Thyroid gland (tissue), 4 donors: ENCODE data around the gene RDX. TPM values are rescaled to one million over a fixed set of nuclear protein-coding genes. Genes with fewer than 3 reads are reported as not detected.
"Not testable (repeated sequence)": the region's sequence is repeated elsewhere in the genome, so short reads cannot be mapped to it uniquely, and the experiment has no call there.

Experiments
- DNase-seq, 2 donors: peaks; one replicate each; pipeline ENCODE4 v3.0.0-alpha.2; 2019
- H3K27ac ChIP-seq, 3 donors: fragments of 200-600 bp; sonication (generic); 1 replicate in 2 of 3; 2 replicates in 1 of 3; pipeline ENCODE4 v1.5.1; 2016 to 2019; ENCODE audit warnings: mild to moderate bottlenecking in 1 of 3, moderate library complexity in 1 of 3
- H3K27me3 ChIP-seq: fragments of 200-600 bp; sonication (generic); one replicate; pipeline ENCODE4 v1.5.1; 2019
- H3K36me3 ChIP-seq, 2 donors: fragments of 200-600 bp; sonication (generic); one replicate each; pipeline ENCODE4 v1.5.1; 2016 to 2019
- H3K4me1 ChIP-seq, 2 donors: fragments of 200-600 bp; sonication (generic); one replicate each; pipeline ENCODE4 v1.5.1; 2017 to 2019
- H3K4me3 ChIP-seq, 3 donors: fragments of 200-600 bp; sonication (generic); replicated peaks in 1 of 3; 1 replicate in 2 of 3; 2 replicates in 1 of 3; pipeline ENCODE4 v1.5.1; 2016; ENCODE audit warnings: mild to moderate bottlenecking in 1 of 3
- H3K9me3 ChIP-seq: fragments of 200-600 bp; sonication (generic); one replicate; pipeline ENCODE4 v1.5.1; 2017
- POLR2A ChIP-seq, 2 donors: fragments of 450-650 bp; IDR thresholded peaks; one replicate each; pipeline ENCODE4 v1.6.1; 2017; ENCODE audit warnings: antibody characterized with exemption in 2 of 2, mild to moderate bottlenecking in 2 of 2, moderate library complexity in 1 of 2
- WGBS, 2 donors: methylation state at CpG; one replicate each; pipeline ENCODE4 v1.1.5; 2017; 5-methylcytosine and 5-hydroxymethylcytosine counted together
- intact Hi-C: fragments of 100-400 bp; cut with DNase I; formaldehyde crosslinking; loops from one replicate; pipeline ENCODE4 v1.15.1; 2023
- total RNA-seq, 4 donors: library from RNA; depleted of rRNA; stranded (reverse); fragments of >200 nt; gene quantifications; one replicate each; pipeline ENCODE4 v1.2.3, GENCODE V29; 2016
- TF ChIP-seq, protein P1 (sequence below), 6 experiments: fragments of 200-600 bp in 3 of 6; fragments of 450-650 bp in 3 of 6; sonication (generic) in 3 of 6; IDR thresholded peaks; one replicate each; pipeline ENCODE4 v1.5.1; 2016 to 2019; ENCODE audit warnings: antibody characterized with exemption in 6 of 6, mild to moderate bottlenecking in 2 of 6, inconsistent platforms in 1 of 6, moderate library complexity in 1 of 6

Gene RDX
- total RNA-seq, 4 donors from 2014 or later: 83.2 to 138 (median 107) TPM

DNA sequence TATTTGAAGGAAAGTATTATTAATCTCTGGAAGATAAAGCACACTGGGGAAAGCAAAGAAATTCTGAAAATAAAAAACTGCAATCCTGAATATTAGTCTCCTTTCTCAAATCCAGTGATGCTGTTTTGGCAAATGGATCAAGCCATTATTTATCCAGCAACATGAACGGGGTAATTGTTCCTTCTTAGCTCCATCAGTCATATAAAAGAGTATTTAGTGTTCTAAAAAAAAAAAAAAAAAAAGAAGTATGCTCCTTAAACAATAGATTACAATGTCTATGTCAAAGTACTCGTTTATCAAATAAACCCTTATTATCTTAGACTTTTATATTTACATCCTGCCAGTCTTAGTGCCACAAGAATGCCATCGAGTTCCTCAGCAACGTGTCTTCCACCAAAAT is 1.3 kb downstream of the RDX start:
- intact Hi-C loops: loop anchor here (10.0 kb wide), 1 partner anchor 80 kb away; no protein-coding TSS in a partner anchor
- Histone ChIP-seq H3K36me3 (no peaks in the 10 kb centered on the region), H3K4me3 (peak overlapping the region in 2 of 3 donors; percentile 58 to 93), H3K9me3 (no peaks in the 10 kb centered on the region), H3K4me1 (peaks cover 28 to 45% of the 10 kb centered on the region in 2 donors), H3K27me3 (no peaks in the 10 kb centered on the region), H3K27ac (peak overlapping the region in 2 of 3 donors; percentile 99)
- WGBS, 2 donors: 6 to 7% methylated on average over 4 of the region's 4 CpGs
- no peak for TF ChIP-seq POLR2A (IDR thresholded peaks at IDR 0.05)
- TF ChIP-seq, protein P1, sequence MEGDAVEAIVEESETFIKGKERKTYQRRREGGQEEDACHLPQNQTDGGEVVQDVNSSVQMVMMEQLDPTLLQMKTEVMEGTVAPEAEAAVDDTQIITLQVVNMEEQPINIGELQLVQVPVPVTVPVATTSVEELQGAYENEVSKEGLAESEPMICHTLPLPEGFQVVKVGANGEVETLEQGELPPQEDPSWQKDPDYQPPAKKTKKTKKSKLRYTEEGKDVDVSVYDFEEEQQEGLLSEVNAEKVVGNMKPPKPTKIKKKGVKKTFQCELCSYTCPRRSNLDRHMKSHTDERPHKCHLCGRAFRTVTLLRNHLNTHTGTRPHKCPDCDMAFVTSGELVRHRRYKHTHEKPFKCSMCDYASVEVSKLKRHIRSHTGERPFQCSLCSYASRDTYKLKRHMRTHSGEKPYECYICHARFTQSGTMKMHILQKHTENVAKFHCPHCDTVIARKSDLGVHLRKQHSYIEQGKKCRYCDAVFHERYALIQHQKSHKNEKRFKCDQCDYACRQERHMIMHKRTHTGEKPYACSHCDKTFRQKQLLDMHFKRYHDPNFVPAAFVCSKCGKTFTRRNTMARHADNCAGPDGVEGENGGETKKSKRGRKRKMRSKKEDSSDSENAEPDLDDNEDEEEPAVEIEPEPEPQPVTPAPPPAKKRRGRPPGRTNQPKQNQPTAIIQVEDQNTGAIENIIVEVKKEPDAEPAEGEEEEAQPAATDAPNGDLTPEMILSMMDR (IDR thresholded peaks at IDR 0.05): no peak
- DNase-seq: no peak

DNA sequence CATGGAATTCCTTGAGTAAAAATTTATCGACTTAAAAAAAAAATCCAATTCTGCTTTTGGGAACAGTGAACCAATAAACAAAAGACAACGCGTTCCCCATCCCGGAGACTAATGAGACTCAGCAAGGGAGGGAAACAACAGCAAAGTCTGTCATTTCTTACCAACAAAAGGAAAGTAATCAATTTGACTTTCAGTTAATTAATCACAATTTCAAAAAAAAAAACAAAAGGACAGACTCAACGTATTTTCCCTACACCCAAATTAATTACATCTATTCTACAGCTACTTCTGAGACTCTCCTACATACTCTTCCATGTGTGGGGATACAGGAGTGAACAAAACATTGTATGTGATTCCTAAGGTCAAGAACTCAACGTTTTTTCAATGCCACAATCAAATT is 1.9 kb downstream of the RDX start:
- H3K27ac ChIP-seq: peak overlapping the region in 2 of 3 donors; percentile 99
- intact Hi-C loops: loop anchor here (10.0 kb wide), 1 partner anchor 80 kb away; no protein-coding TSS in a partner anchor
- H3K27me3 ChIP-seq: no peaks in the 10 kb centered on the region
- H3K9me3 ChIP-seq: no peaks in the 10 kb centered on the region
- peaks cover 28 to 45% of the 10 kb centered on the region in 2 donors for H3K4me1 ChIP-seq
- WGBS, 2 donors: 41 to 46% methylated on average over 6 of the region's 6 CpGs
- H3K36me3 ChIP-seq: no peaks in the 10 kb centered on the region
- DNase-seq: no peak
- peak overlapping the region in 1 of 3 donors; percentile 93 for H3K4me3 ChIP-seq
- TF ChIP-seq, protein P1 (IDR thresholded peaks at IDR 0.05): no peak
- no peak for TF ChIP-seq POLR2A (IDR thresholded peaks at IDR 0.05)

DNA sequence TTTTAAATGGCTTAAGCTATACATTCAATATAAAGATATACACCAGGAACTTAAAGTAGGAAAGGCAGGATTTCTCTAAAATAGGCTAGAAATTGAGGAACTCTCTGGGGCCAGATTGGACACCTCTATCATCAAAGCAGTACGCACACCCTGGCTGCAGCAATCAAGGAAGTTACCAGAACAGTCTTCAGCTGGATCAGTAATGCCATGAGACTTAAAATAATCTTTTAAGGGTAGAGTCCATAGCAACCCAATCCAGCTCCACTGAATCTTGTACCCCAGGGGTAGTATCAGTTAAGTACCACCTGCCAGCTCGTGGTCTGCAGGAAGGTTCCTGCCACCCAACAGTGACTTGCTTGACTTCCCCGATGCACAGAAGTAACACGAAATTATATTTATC is 3.0 kb downstream of the RDX start:
- Histone ChIP-seq H3K27ac (peak overlapping the region in 1 of 3 donors; percentile 99), H3K9me3 (no peaks in the 10 kb centered on the region), H3K36me3 (no peaks in the 10 kb centered on the region), H3K27me3 (no peaks in the 10 kb centered on the region), H3K4me3 (no peak overlapping the region), H3K4me1 (peaks cover 33 to 51% of the 10 kb centered on the region in 2 donors)
- 76 to 81% methylated on average over 4 of the region's 4 CpGs for WGBS, 2 donors
- intact Hi-C loops: loop anchor here (10.0 kb wide), 1 partner anchor 81 kb away; no protein-coding TSS in a partner anchor
- no peak for DNase-seq
- TF ChIP-seq, protein P1 (IDR thresholded peaks at IDR 0.05): no peak
- TF ChIP-seq POLR2A (IDR thresholded peaks at IDR 0.05): no peak

GRCh38 chr11:110292146-110292545 is 4.3 kb downstream of the RDX start:
- peak in 1 of 2 donors; percentile 25 for DNase-seq
- not testable (repeated sequence) for H3K36me3 ChIP-seq, H3K27ac ChIP-seq, H3K4me3 ChIP-seq, H3K9me3 ChIP-seq, H3K27me3 ChIP-seq
- H3K4me1 ChIP-seq: peaks cover 36 to 48% of the 10 kb centered on the region in 2 donors
- intact Hi-C loops: loop anchor here (10.0 kb wide), 1 partner anchor 83 kb away; no protein-coding TSS in a partner anchor
- 85 to 89% methylated on average over 4 of the region's 4 CpGs for WGBS, 2 donors

DNA sequence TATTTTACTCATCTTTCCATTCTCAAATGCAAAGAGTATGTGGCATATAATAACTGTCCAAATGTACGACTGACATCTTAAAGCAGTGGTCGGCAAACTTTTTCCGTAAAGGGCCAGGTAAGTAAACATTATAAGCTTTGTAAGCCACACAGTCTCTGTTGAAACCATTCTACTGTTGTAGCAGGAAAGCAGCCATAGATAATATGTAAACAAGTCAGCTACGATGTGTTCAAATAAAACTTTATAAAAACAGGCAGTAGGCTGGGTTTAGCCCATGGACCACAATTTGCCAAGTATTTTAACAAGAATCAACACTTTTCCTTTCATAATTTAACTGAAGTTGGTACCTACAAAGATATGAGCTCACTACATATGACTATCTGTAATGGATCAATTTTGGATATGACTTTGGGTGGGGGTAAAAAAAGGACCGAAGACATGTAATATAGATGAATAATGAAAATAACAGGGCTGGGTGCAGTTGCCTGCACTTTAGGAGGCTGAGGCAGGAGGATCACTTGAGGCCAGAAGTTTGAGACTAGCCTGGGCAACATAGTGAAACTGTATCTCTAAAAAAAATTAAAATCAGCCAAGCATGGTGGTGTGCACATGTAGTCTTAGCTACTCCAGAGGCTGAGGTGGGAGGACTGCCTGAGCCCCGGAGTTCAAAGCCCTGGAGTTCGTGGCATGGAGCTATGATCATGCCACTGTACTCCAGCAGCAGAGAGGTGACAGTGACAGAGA is 5.7 kb downstream of the RDX start:
- peaks cover 43 to 52% of the 10 kb centered on the region in 2 donors for H3K4me1 ChIP-seq
- no peak for TF ChIP-seq POLR2A (IDR thresholded peaks at IDR 0.05)
- TF ChIP-seq, protein P1 (IDR thresholded peaks at IDR 0.05): no peak
- DNase-seq: no peak
- no peaks in the 10 kb centered on the region for H3K9me3 ChIP-seq
- intact Hi-C loops: loop anchor here (10.0 kb wide), 1 partner anchor 84 kb away; no protein-coding TSS in a partner anchor
- 90 to 91% methylated on average over 7 of the region's 7 CpGs for WGBS, 2 donors
- no peak overlapping the region for H3K4me3 ChIP-seq
- H3K27ac ChIP-seq: no peak overlapping the region
- H3K27me3 ChIP-seq: no peaks in the 10 kb centered on the region
- H3K36me3 ChIP-seq: no peaks in the 10 kb centered on the region
